HG02623 (cell line): ENCODE data around the gene DEFB128.

Experiments used
- ATAC-seq: cut with Tn5 transposase; IDR thresholded peaks from one replicate; pipeline ENCODE4 v1.9.1; 2021; ENCODE audit warnings: moderate library complexity; ENCODE audit not compliant: unreplicated experiment

Gene DEFB128

GRCh38 chr20:157154-157553, 32.4 kb downstream of the DEFB128 start, which contains the start of gene DEFB127:
Gene DEFB127 (plus strand): TSS chr20:157454. CDS start chr20:157545, 91 bp downstream.
- ATAC-seq, result no peak

- ATAC-seq, result no peak
Observed at GRCh38 chr20:152131-152530, 37.4 kb downstream of the DEFB128 start.

- ATAC-seq, result no peak
Observed at GRCh38 chr20:145877-146276, 43.6 kb downstream of the DEFB128 start.

- ATAC-seq, result no peak
Observed at GRCh38 chr20:142290-142689, 47.2 kb downstream of the DEFB128 start, which contains the start of gene DEFB126. Gene DEFB126 (plus strand): TSS chr20:142590. CDS start chr20:142629, 39 bp downstream.
